Ishikawa (cell line): Measurements from ENCODE around the gene TTC31.

Source experiments
- CEBPB ChIP-seq: IDR thresholded peaks from 2 replicates; pipeline ENCODE4 v1.6.1; 2012
- CREB1 ChIP-seq: IDR thresholded peaks from 2 replicates; pipeline ENCODE4 v1.6.1; 2012; ENCODE audit warnings: low read depth
- EGR1 ChIP-seq: IDR thresholded peaks from 2 replicates; pipeline ENCODE4 v1.6.1; 2012
- RAD21 ChIP-seq: IDR thresholded peaks from 2 replicates; pipeline ENCODE4 v1.6.1; 2012; ENCODE audit warnings: low read depth
- TAF1 ChIP-seq: IDR thresholded peaks from 2 replicates; pipeline ENCODE4 v1.6.1; 2012; ENCODE audit warnings: low read depth, mild to moderate bottlenecking
- TEAD4 ChIP-seq: IDR thresholded peaks from 2 replicates; pipeline ENCODE4 v1.6.1; 2012
- YY1 ChIP-seq: IDR thresholded peaks from 2 replicates; pipeline ENCODE4 v1.6.1; 2012; ENCODE audit warnings: low read depth

DNA sequence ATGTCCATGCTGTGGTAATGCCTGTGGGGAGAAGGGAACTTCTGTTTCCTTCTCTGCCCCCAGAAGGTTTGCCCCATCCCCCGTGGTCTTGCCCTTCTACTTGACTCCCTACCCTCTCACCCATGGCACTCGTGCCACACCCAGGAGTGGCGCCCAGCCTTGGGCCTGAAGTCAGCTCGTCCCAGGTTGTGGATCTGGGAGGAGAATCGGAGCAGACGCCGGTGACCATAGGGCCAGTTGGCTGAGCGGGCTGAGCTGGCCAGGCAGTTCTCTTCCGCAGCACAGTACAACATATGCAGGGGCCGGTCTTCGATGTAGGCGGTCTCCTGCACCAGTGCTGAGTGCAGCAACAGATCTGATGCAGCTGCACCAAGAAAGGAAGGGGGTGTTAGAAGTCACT lies 51.5 kb downstream of the TTC31 start:
- TF ChIP-seq CEBPB = no peak
- no peak for TF ChIP-seq TAF1
- TF ChIP-seq RAD21 = no peak
- no peak for TF ChIP-seq TEAD4
- no peak for TF ChIP-seq EGR1
- no peak for TF ChIP-seq CREB1
- TF ChIP-seq YY1 = no peak
